ENCODE measurements around the gene KLHDC9. TPM values are rescaled to one million over a fixed set of nuclear protein-coding genes. Genes with fewer than 3 reads are reported as not detected.
"Not testable (repeated sequence)": the region's sequence is repeated elsewhere in the genome, so short reads cannot be mapped to it uniquely, and the experiment has no call there.

The KLHDC9 gene
- total RNA-seq, 1 donor from 2014 or later: 10.9 TPM

GRCh38 chr1:161054232-161054631 is 43.9 kb upstream of the KLHDC9 start:
- Mint-ChIP-seq H3K4me1 (ENCODE audit: low read depth, unreplicated experiment) (no peaks in the 10 kb centered on the region), H3K4me3 (ENCODE audit: unreplicated experiment) (no peak overlapping the region), H3K36me3 (ENCODE audit: unreplicated experiment) (no peaks in the 10 kb centered on the region), H3K27ac (ENCODE audit: unreplicated experiment) (no peak overlapping the region), H3K9me3 (ENCODE audit: unreplicated experiment) (no peaks in the 10 kb centered on the region), H3K27me3 (ENCODE audit: unreplicated experiment) (peaks cover 6% of the 10 kb centered on the region)
- no peak for DNase-seq
- no peak for TF ChIP-seq CTCF (IDR thresholded peaks at IDR 0.05; ENCODE audit: partially characterized antibody, unreplicated experiment)

DNA sequence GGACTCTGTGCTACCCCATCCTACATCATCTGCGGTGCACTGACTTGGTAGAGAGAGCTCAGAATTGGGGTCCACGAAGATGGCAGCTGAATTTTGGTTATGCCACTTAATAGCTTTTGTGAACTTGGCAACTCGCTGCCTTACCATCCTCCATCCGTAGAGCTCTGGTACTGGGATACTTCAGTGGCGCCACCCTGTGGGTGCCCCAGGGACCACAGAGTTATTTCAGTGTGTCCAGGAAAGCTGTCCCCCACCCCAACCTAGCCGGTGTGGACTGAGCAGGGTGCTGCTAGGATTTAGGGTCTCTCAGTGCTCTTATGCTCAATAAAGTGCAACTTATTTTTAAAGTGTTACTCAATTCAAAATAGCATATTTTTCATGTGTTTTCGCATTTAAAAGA is 43.4 kb upstream of the KLHDC9 start:
- Mint-ChIP-seq H3K9me3 (ENCODE audit: unreplicated experiment) (no peaks in the 10 kb centered on the region), H3K4me1 (ENCODE audit: low read depth, unreplicated experiment) (no peaks in the 10 kb centered on the region), H3K4me3 (ENCODE audit: unreplicated experiment) (no peak overlapping the region), H3K27ac (ENCODE audit: unreplicated experiment) (no peak overlapping the region), H3K27me3 (ENCODE audit: unreplicated experiment) (peaks cover 6% of the 10 kb centered on the region), H3K36me3 (ENCODE audit: unreplicated experiment) (no peaks in the 10 kb centered on the region)
- no peak for DNase-seq
- TF ChIP-seq CTCF (IDR thresholded peaks at IDR 0.05; ENCODE audit: partially characterized antibody, unreplicated experiment): no peak

DNA sequence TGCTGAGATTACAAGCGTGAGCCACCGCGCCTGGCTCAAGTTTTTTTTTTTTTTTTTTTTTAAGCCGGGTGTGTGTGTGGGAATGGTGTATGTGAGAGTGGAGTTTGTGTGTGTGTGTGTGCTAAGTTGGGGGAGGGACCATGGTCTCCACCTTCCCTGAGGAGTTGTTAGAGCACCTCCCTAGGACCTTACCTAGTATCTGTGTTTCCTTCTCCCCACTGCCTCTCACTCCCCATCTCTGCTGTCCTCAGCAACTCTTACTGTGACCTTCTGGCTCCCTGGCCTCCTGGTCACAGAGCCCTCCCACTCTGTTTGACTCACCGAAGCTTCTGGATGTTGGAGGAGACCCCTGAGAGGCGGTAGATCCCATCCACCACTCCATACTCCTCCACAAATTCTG is 38.9 kb upstream of the KLHDC9 start:
- H3K9me3 Mint-ChIP-seq (ENCODE audit: unreplicated experiment): no peaks in the 10 kb centered on the region
- H3K36me3 Mint-ChIP-seq (ENCODE audit: unreplicated experiment): no peaks in the 10 kb centered on the region
- peaks cover 2% of the 10 kb centered on the region for H3K4me1 Mint-ChIP-seq (ENCODE audit: low read depth, unreplicated experiment)
- no peak for DNase-seq
- no peaks in the 10 kb centered on the region for H3K27me3 Mint-ChIP-seq (ENCODE audit: unreplicated experiment)
- no peak for TF ChIP-seq CTCF (IDR thresholded peaks at IDR 0.05; ENCODE audit: partially characterized antibody, unreplicated experiment)
- no peak overlapping the region for H3K4me3 Mint-ChIP-seq (ENCODE audit: unreplicated experiment)
- H3K27ac Mint-ChIP-seq (ENCODE audit: unreplicated experiment): no peak overlapping the region

DNA sequence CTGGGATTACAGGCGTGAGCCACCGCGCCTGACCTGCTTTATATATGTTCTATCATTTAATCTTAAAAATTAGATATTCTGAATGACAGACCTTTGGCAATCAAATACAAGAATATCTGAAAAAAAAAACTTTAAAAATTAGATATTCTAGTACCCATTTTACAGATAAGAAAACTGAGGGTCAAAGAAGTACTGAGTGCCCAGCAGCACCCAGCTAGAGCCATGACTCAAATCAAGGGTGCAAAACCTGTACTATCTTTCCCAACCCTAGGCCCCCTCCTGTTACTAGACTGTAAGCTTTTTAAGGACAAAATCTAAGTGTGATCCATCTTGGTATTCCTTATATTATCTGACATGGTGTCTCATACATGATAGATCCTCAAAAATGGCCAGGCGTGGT is 36.7 kb upstream of the KLHDC9 start:
- H3K36me3 Mint-ChIP-seq (ENCODE audit: unreplicated experiment): no peaks in the 10 kb centered on the region
- no peak for TF ChIP-seq CTCF (IDR thresholded peaks at IDR 0.05; ENCODE audit: partially characterized antibody, unreplicated experiment)
- no peaks in the 10 kb centered on the region for H3K9me3 Mint-ChIP-seq (ENCODE audit: unreplicated experiment)
- no peaks in the 10 kb centered on the region for H3K27me3 Mint-ChIP-seq (ENCODE audit: unreplicated experiment)
- no peak overlapping the region for H3K4me3 Mint-ChIP-seq (ENCODE audit: unreplicated experiment)
- DNase-seq: no peak
- H3K4me1 Mint-ChIP-seq (ENCODE audit: low read depth, unreplicated experiment): peaks cover 2% of the 10 kb centered on the region
- no peak overlapping the region for H3K27ac Mint-ChIP-seq (ENCODE audit: unreplicated experiment)

- not testable (repeated sequence) for H3K4me1 Mint-ChIP-seq (ENCODE audit: low read depth, unreplicated experiment); H3K36me3 Mint-ChIP-seq (ENCODE audit: unreplicated experiment); DNase-seq; H3K27me3 Mint-ChIP-seq (ENCODE audit: unreplicated experiment); H3K4me3 Mint-ChIP-seq (ENCODE audit: unreplicated experiment); H3K27ac Mint-ChIP-seq (ENCODE audit: unreplicated experiment); H3K9me3 Mint-ChIP-seq (ENCODE audit: unreplicated experiment)
Observed at GRCh38 chr1:161063936-161064335, 34.2 kb upstream of the KLHDC9 start.

DNA sequence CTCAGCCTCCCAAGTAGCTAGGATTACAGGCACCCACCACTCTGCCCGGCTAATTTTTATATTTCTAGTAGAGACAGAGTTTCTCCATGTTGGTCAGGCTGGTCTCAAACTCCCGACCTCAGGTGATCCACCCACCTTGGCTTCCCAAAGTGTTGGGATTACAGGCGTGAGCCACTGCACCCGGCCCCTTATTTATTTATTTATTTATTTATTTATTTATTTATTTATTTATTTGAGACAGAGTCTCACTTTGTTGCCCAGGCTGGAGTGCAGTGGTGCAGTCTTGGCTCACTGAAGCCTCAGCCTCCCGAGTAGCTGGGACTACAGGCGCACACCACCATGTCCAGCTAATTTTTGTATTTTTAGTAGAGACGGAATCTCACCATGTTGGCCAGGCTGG is 32.5 kb upstream of the KLHDC9 start:
- not testable (repeated sequence) for H3K4me1 Mint-ChIP-seq (ENCODE audit: low read depth, unreplicated experiment); DNase-seq; H3K36me3 Mint-ChIP-seq (ENCODE audit: unreplicated experiment); H3K27me3 Mint-ChIP-seq (ENCODE audit: unreplicated experiment); H3K9me3 Mint-ChIP-seq (ENCODE audit: unreplicated experiment); H3K4me3 Mint-ChIP-seq (ENCODE audit: unreplicated experiment); H3K27ac Mint-ChIP-seq (ENCODE audit: unreplicated experiment)

Measured in glutamatergic neuron (in vitro differentiated cells).